ENCODE data around the gene ANKLE2. TPM values are rescaled to one million over a fixed set of nuclear protein-coding genes. Genes with fewer than 3 reads are reported as not detected.
"Not testable (repeated sequence)": the region's sequence is repeated elsewhere in the genome, so short reads cannot be mapped to it uniquely, and the experiment has no call there.

ANKLE2 gene
- total RNA-seq, 2 donors from 2014 or later = 21.1 to 34.1 TPM

GRCh38 chr12:132754160-132754932 lies 7.3 kb downstream of the ANKLE2 start:
- no peak for ATAC-seq
- DNase-seq = no peak
- intact Hi-C loops (cut with DNase I) = no loop called here

DNA sequence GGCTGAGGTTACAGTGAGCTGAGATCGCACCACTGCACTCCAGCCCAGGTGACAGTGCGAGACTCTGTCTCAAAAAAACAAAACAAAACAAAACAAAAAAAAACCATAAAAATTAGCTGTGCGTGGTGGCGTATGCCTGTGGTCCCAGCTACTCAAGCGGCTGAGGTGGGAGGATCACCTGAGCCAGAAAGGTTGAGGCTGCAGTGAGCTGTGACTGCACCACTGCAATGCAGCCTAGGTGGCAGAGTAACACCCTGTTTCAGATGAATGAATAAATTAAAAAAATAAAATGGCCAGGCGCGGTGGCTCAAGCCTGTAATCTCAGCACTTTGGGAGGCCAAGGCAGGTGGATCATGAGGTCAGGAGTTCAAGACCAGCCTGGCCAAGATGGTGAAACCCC lies 8.0 kb downstream of the ANKLE2 start:
- intact Hi-C loops (cut with DNase I); ATAC-seq; DNase-seq: not testable (repeated sequence)

- ATAC-seq (no peak), DNase-seq (no peak)
- intact Hi-C loops (cut with DNase I) = no loop called here
Observed at GRCh38 chr12:132748319-132748718, 13.3 kb downstream of the ANKLE2 start.

- DNase-seq = no peak
- no peak for ATAC-seq
- intact Hi-C loops (cut with DNase I) = no loop called here
Observed at GRCh38 chr12:132747896-132748295, 13.7 kb downstream of the ANKLE2 start.

DNA sequence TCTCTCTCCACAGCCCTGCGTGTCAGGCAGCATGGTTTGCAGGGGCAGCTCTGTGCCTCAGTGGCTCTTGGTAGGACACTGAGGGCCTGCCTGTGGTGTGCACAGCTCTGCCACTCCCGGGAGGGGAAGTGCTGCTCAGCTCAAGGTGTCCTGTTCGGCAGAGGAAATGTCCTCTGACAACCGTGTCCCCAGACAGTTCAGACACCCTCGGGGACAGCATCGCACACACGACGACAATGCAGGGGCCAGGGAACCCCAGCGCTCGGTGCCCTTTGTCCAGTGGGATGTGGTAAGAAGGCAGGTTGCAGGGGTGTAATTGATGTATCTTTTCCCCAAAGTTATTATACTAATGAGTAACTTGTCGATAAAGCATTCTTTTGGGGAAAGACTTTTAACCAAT lies 14.2 kb downstream of the ANKLE2 start:
- ATAC-seq = no peak
- intact Hi-C loops (cut with DNase I) = no loop called here

DNA sequence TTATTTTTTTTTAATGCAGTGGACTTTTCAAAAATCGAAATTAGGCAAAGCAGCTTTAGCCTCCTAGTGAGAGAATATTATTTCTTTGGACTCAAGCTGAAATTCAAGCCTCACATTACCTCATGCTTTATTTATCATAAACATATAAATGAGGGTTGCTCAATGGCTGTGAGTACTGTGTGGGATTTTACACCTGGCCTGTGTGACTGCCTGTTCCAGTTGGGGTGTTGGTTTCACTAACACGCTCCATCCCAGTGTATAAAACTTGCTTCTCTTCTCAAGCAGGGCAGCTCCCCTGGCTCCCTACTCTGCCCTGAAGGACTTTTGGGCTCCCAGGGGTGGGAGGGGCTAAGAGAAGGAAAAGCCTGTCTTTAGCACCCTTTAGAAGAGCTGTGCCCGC lies 15.0 kb downstream of the ANKLE2 start:
- DNase-seq (no peak), ATAC-seq (no peak)
- intact Hi-C loops (cut with DNase I) = no loop called here

More for the DNA sequence above, 14.2 kb downstream of the ANKLE2 start:
- DNase-seq = no peak

DNA sequence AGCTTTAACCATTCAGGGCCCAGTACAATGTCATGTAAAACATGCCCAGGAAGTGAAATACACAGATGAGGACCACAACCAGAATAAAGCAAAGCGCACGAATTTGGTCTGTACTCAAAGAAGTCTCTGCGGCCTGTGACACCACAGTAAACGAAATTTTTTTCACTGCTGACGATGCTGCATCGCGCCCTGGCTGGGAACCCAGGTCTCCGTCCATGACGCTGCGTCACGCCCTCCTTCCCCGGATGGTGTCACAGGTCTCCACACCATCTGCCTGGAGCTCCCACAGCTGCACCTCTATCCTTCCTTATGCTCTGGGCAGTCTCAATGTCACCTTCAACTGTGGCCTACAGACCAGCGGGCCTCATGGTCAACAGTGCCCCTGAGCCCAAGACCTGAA lies 17.8 kb downstream of the ANKLE2 start:
- DNase-seq = no peak
- intact Hi-C loops (cut with DNase I) = no loop called here
- ATAC-seq = no peak

- ATAC-seq (no peak), DNase-seq (no peak)
- intact Hi-C loops (cut with DNase I) = no loop called here
Observed at GRCh38 chr12:132741620-132742019, 20.0 kb downstream of the ANKLE2 start.

GRCh38 chr12:132740652-132741051 lies 21.0 kb downstream of the ANKLE2 start:
- no peak for DNase-seq
- ATAC-seq = peak; percentile 42 to 66
- intact Hi-C loops (cut with DNase I) = no loop called here

GRCh38 chr12:132740313-132740646 lies 21.4 kb downstream of the ANKLE2 start:
- no peak for DNase-seq
- intact Hi-C loops (cut with DNase I) = no loop called here
- ATAC-seq = peak; percentile 5 to 74

GRCh38 chr12:132739600-132740312 lies 21.9 kb downstream of the ANKLE2 start:
- peak; percentile 7 to 56 for ATAC-seq
- intact Hi-C loops (cut with DNase I) = no loop called here
- no peak for DNase-seq

DNA sequence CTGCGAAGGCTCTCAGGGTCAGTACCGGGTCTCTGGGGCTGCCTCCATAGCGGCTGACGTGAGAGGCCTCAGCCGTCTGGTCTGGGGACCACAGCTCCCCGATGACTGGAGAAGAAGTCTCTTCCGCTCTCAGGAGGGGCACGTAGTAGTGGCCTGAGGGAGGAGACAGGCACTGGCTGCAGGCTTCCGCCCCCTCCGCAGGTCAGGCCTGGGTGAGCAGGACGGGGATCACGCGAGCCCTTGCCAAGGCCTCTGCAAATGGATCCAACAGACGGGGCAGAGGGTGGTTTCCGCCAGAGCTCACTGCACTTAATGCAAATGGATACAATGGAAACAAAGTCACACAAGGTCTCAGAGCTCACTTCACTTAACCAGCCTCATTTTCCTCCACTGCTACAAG lies 24.7 kb downstream of the ANKLE2 start:
- intact Hi-C loops (cut with DNase I) = no loop called here
- DNase-seq = no peak
- no peak for ATAC-seq

DNA sequence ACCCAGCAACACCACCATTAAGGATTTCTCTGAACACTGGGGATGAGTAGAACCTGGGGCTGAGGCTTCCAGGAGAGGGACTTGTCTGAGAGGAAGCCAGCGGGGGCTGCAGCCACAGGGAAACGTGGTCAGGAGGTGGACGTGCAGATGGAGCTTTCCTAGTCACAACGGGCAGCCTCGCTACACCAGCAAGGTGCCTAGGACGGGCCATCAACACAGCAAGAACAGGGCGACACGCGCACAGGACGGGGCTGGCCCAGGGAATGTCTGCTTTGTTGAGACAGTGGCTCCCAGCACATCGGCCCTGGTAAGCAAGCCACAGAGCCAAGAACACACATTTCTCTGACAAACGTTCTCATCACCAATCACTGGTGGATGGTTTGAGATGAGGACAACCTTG lies 25.3 kb downstream of the ANKLE2 start:
- DNase-seq = no peak
- intact Hi-C loops (cut with DNase I) = no loop called here
- ATAC-seq = no peak

- ATAC-seq (no peak), DNase-seq (no peak)
- intact Hi-C loops (cut with DNase I) = no loop called here
Observed at GRCh38 chr12:132735496-132735895, 26.1 kb downstream of the ANKLE2 start.

- no peak for ATAC-seq
- intact Hi-C loops (cut with DNase I) = no loop called here
Observed at GRCh38 chr12:132734206-132734605, 27.4 kb downstream of the ANKLE2 start.

GRCh38 chr12:132731574-132731973 lies 30.1 kb downstream of the ANKLE2 start:
- intact Hi-C loops (cut with DNase I) = no loop called here
- ATAC-seq (no peak), DNase-seq (no peak)

More at GRCh38 chr12:132734206-132734605, 27.4 kb downstream of the ANKLE2 start:
- DNase-seq = no peak

- ATAC-seq (no peak), DNase-seq (no peak)
- intact Hi-C loops (cut with DNase I) = no loop called here
Observed at GRCh38 chr12:132730353-132730752, 31.3 kb downstream of the ANKLE2 start.

GRCh38 chr12:132729541-132730320 lies 31.9 kb downstream of the ANKLE2 start:
- intact Hi-C loops (cut with DNase I) = no loop called here
- ATAC-seq = no peak
- DNase-seq = no peak

DNA sequence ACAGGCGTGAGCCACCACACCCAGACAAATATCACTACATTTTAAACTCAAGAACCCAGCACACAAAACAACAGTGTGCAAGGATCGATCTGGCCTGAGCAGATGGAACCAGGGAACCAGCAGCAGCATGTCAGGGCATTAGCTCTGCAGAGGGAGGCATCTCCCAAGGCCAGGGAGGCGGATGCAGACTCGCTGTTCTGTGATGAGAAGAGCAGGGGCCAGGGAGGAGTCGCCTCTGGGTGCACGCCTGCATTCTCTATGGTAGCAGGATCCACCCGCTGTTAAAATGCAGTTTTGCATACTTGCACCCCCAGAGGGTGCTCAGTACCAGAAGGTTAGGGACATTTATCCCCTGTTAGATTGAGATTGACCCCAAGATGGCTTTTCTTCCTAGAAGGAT lies 33.1 kb downstream of the ANKLE2 start:
- intact Hi-C loops (cut with DNase I) = no loop called here
- ATAC-seq = no peak

More for the DNA sequence above, 33.1 kb downstream of the ANKLE2 start:
- no peak for DNase-seq
